ENCODE results near the gene CD79B.
"Not testable (repeated sequence)": the region's sequence is repeated elsewhere in the genome, so short reads cannot be mapped to it uniquely, and the experiment has no call there.

Gene CD79B

DNA sequence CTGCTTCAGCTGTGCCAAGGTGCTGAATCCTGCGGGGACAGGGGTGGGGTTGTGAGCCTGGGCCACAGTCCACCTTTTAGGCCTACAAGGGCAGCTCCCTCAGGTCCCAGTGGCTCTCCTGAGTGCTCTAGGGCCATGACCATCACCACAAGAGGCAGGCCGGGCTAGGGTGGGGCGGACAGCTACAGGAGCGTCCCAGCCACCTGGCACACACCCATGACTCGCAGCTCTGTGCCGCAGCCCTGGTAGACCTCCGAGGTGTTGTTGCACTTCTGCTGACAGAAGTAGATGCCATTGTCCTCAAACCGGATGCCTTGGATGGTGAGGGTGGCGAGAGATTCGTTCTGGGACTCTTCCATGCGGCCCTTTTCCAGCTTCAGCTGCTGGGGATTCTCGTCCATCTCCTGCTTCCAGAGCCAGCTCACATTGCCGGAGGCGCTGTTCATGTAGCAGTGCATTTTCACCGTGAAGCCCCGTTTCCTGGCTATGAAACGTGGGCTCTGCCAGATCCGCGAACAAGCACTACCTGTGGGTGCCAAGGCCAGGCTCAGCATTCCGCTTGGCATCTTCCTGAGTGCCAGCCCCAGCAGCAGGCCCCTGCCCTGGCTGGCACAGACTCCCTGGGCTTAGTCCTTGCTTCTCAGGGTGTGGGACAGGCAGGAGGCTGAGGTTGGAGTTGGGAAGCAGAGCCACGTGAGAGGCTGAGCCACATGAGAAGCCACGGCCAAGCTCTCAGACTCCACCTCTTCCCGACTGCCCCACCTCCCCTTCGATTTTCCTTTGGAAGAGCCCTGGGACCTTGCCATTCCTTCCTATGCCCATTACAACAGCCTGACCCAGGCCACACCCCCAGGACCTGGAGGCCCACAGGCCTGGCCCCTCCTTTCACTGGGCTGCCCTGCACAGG lies 2.0 kb downstream of the CD79B start:
- no peak for DNase-seq (ENCODE audit: extremely low read depth, low read depth)
- TF ChIP-seq, protein P1, sequence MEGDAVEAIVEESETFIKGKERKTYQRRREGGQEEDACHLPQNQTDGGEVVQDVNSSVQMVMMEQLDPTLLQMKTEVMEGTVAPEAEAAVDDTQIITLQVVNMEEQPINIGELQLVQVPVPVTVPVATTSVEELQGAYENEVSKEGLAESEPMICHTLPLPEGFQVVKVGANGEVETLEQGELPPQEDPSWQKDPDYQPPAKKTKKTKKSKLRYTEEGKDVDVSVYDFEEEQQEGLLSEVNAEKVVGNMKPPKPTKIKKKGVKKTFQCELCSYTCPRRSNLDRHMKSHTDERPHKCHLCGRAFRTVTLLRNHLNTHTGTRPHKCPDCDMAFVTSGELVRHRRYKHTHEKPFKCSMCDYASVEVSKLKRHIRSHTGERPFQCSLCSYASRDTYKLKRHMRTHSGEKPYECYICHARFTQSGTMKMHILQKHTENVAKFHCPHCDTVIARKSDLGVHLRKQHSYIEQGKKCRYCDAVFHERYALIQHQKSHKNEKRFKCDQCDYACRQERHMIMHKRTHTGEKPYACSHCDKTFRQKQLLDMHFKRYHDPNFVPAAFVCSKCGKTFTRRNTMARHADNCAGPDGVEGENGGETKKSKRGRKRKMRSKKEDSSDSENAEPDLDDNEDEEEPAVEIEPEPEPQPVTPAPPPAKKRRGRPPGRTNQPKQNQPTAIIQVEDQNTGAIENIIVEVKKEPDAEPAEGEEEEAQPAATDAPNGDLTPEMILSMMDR (IDR thresholded peaks at IDR 0.05; ENCODE audit: low read depth, low read length) = no peak

DNA sequence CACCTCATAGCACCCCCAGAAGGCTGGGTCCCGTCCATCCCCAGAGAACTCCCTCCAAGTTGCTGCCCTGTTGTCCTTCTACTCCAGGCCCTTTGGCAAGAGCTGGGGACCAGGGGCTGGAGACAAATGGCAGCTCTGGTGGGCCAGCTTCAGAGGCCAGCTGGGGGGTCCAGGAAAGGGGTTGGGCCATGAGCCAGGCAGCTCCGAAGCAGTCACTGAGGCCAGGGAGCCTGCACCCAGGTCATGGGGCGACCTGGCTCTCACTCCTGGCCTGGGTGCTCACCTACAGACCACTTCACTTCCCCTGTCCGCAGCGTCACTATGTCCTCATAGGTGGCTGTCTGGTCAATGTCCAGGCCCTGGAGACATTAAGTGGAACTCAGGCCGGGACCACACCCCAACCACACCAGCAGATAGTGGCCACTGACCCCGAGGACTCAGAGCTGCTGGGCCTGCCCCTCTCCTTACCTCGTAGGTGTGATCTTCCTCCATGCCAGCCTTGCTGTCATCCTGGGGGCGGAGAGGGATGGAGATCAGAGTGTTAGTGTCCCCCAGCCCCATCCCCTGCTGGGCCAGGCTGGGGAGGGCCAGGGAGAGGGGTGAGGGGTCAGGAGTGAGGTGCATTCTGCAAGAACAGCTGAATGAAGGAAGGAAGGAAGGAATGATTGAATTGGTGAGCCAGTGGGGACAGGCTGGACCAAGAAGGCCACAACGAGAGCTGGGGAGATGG lies 3.0 kb downstream of the CD79B start:
- TF ChIP-seq, protein P1 (IDR thresholded peaks at IDR 0.05; ENCODE audit: low read depth, low read length) = no peak
- DNase-seq (ENCODE audit: extremely low read depth, low read depth) = no peak

DNA sequence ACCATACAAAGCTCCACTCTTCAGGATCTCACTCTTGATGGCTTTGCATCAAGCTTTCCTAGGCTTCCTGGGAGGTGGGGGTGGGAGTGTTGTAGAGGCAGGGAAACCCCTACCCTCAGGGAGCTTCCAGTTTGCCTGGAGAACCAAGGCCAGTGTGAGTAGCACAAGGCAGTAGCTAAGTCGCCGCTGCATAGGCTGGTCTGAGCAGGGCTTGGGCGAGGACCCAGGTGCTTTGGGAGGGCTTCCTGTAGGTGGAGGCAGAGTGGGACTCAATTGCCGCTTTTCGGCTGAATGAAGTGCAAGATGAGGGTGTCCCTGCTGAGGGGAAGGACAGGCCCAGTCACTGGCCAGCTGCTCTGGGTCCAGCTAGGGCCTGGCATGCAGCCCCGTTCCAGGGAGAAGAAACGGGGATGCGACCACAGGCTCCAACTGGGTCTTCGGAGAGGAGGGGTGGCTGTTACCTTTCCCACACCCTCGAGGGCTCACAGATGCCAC lies 3.9 kb downstream of the CD79B start:
- DNase-seq (ENCODE audit: extremely low read depth, low read depth) = no peak
- TF ChIP-seq, protein P1 (IDR thresholded peaks at IDR 0.05; ENCODE audit: low read depth, low read length) = no peak

DNA sequence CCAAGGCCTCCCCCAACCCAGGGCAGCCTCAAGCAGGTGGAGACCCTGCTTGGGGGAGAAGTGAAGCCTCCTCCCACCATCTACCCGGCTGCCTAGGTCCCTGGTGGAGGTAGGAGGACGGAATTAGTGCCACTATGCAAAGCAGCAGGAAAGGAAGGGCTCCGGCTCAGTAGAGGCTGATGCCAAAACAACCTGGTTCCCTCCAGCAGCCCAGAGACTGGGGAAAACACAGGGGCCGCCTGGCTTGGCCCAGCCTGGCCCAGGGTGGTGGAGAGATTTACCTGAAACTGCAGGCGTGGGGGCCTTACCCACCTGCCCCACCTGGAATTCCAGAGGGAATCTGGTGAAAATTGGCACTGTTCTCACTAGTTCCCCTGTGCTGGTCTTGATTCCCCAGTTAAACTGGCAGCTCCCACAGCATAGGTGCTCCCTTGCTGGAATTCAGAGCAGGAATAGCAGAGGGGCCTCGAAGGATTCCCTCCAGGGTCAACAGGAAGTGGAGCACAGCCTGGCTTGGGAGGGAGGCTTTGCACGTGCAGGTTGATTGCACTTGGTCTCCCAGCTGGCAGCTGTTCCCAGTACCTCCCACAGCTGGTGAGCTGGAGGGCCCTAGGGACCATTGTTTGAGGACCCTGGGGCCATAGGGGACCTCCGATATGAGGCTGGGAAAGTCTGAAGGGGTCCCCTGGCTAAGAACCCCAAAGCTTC lies 4.5 kb downstream of the CD79B start:
- no peak for DNase-seq (ENCODE audit: extremely low read depth, low read depth)
- TF ChIP-seq, protein P1 (IDR thresholded peaks at IDR 0.05; ENCODE audit: low read depth, low read length) = no peak

DNA sequence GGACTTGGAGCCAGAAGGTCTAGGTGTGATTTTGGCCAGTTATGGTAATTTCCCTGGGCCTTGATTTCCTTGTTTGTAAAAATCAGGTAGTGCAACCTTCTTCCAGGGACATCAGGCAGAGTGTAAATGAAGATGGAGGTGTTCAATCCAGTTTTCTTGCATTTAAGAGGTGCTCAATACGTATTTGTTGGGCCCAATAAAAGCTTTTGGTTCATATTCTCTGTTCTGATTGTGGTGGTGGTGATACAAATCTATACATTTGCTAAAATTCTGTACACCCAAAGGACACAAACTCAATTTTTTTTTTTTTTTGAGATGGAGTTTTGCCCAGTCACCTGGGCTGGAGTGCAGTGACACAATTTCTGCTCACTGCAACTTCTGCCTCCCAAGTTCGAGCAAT lies 6.0 kb downstream of the CD79B start:
- DNase-seq (ENCODE audit: extremely low read depth, low read depth) = no peak
- TF ChIP-seq, protein P1 (IDR thresholded peaks at IDR 0.05; ENCODE audit: low read depth, low read length) = no peak

DNA sequence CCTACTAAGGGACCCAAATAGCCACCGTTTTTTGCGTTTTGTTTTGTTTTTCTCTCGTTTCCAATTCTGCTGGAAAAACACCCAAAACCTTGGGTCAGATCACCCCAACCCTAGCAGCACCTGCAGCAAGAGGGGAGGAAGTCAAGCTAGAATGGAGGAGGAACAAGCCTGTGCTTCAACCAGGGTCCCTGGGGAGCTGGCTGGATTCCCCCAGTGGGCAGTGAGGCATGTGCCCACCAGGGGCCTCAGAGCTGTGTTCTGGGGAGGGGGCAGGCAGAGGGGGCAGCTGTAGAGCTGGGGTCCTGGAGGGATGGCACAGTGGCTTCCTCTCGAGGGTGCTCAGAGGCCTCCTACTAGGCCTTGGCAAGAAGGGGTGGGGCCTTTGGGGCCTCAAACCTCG lies 6.5 kb downstream of the CD79B start:
- TF ChIP-seq, protein P1 (IDR thresholded peaks at IDR 0.05; ENCODE audit: low read depth, low read length) = no peak

DNA sequence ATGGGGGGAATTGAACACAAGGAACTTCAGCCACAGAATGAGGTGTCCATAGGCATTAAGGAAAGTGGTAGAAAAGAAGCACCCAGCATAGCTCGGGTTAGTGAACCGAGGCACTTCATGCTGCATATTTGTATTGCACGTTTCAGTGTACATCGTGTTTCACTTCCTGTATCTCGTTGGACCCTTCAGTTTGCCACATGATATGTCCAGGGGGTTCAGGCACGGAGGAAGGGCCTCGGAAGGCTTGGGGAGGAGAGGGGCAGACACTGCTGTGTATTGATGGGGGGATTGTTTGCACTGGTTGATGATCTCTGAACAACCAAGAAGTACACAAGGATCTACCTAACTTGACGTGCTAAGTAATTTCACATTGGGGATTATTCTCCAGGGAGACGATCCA lies 9.7 kb downstream of the CD79B start:
- not testable (repeated sequence) for DNase-seq (ENCODE audit: extremely low read depth, low read depth)

More for the DNA sequence above, 6.5 kb downstream of the CD79B start:
- no peak for DNase-seq (ENCODE audit: extremely low read depth, low read depth)

DNA sequence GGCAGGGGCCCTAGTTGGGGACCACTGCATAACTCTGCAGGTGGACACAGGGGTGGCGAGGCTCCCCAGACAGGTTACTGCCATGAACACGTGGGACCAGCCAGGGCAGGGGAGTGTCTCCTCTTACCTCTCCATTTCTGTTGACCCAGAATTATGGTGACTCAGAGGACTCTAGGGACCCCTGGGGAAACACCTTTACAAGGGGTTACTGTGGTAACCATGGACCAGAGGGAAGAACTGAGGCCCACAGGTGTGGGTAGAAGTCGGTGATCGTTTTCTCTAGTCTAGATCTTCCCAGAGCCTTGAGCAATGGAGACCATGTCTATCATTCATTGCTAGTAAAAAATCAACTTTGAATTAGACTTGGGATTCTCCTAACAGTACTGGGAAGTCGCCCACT lies 11.4 kb downstream of the CD79B start:
- DNase-seq (ENCODE audit: extremely low read depth, low read depth) = not testable (repeated sequence)

DNA sequence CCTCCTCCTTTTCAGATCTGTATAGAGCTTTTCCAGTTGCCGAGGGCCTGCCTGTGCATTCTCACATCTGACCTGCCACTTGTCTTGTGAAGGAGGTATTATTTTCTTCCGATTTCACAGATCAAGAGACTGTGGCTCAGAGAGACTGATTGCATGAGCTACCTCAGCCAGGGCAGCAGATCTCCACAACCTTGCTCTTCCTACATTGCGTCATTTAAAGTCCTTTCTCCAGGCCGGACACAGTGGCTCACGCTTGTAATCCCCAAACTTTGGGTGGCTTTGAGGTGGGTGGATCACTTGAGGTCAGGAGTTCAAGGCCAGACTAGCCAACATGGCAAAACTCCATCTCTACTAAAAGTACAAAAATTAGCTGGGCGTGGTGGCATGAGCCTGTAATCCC lies 12.1 kb downstream of the CD79B start:
- not testable (repeated sequence) for DNase-seq (ENCODE audit: extremely low read depth, low read depth)
